Kidney epithelial cell (primary cell): ENCODE data around the gene NME8. TPM values are rescaled to one million over a fixed set of nuclear protein-coding genes. Genes with fewer than 3 reads are reported as not detected.
A peak's percentile ranks its signal among the peaks of the same experiment; 100 is the strongest.

Source experiments
- DNase-seq: peaks from one replicate; pipeline ENCODE4 v3.0.0-alpha.2; 2010; ENCODE audit warnings: low read depth
- H3K27me3 ChIP-seq: 2 replicates; pipeline ENCODE4 v1.6.0; 2011; ENCODE audit warnings: low read length; ENCODE audit not compliant: control insufficient read depth, insufficient read depth
- H3K36me3 ChIP-seq: 2 replicates; pipeline ENCODE4 v1.5.1; 2011; ENCODE audit warnings: low read length; ENCODE audit not compliant: control insufficient read depth, insufficient read depth
- H3K4me3 ChIP-seq: 2 replicates; pipeline ENCODE4 v1.5.1; 2011; ENCODE audit warnings: low read depth, mild to moderate bottlenecking, control low read depth, low read length
- CTCF ChIP-seq: IDR thresholded peaks from 2 replicates; pipeline ENCODE4 v1.5.1; 2011; ENCODE audit warnings: mild to moderate bottlenecking, moderate library complexity, low read length, control low read depth, inconsistent platforms; ENCODE audit not compliant: insufficient read depth, poor library complexity, severe bottlenecking
- total RNA-seq: library from RNA; depleted of rRNA; stranded (reverse); fragments of >200 nt; gene quantifications from 2 replicates; pipeline ENCODE4 v1.2.3, GENCODE V29; 2015

Gene NME8
- total RNA-seq, 1 donor from 2014 or later = not detected

GRCh38 chr7:37831244-37831643 is 17.2 kb upstream of the NME8 start:
- Histone ChIP-seq H3K4me3 (no peak overlapping the region), H3K36me3 (no peaks in the 10 kb centered on the region), H3K27me3 (no peaks in the 10 kb centered on the region)
- DNase-seq = no peak
- no peak for TF ChIP-seq CTCF

- DNase-seq = no peak
- no peak for TF ChIP-seq CTCF
- Histone ChIP-seq H3K36me3 (no peaks in the 10 kb centered on the region), H3K4me3 (no peak overlapping the region), H3K27me3 (no peaks in the 10 kb centered on the region)
These were observed 16.2 kb upstream of the NME8 start for GRCh38 chr7:37832194-37832593.

GRCh38 chr7:37833107-37833817 is 15.1 kb upstream of the NME8 start:
- Histone ChIP-seq H3K27me3 (no peaks in the 10 kb centered on the region), H3K4me3 (no peak overlapping the region), H3K36me3 (no peaks in the 10 kb centered on the region)
- DNase-seq = no peak
- peak; percentile 67 for TF ChIP-seq CTCF

- TF ChIP-seq CTCF = no peak
These were observed 14.6 kb upstream of the NME8 start for GRCh38 chr7:37833818-37834146.

GRCh38 chr7:37853468-37853867 is 5.1 kb downstream of the NME8 start:
- TF ChIP-seq CTCF = peak; percentile 34
- no peaks in the 10 kb centered on the region for H3K36me3 ChIP-seq
- DNase-seq = no peak
- no peaks in the 10 kb centered on the region for H3K27me3 ChIP-seq
- no peak overlapping the region for H3K4me3 ChIP-seq

More at GRCh38 chr7:37833818-37834146, 14.6 kb upstream of the NME8 start:
- no peak for DNase-seq
- no peak overlapping the region for H3K4me3 ChIP-seq
- no peaks in the 10 kb centered on the region for H3K36me3 ChIP-seq
- H3K27me3 ChIP-seq = no peaks in the 10 kb centered on the region

- Histone ChIP-seq H3K36me3 (no peaks in the 10 kb centered on the region), H3K4me3 (no peak overlapping the region), H3K27me3 (no peaks in the 10 kb centered on the region)
- TF ChIP-seq CTCF = no peak
- no peak for DNase-seq
These were observed 33.7 kb downstream of the NME8 start for GRCh38 chr7:37882086-37882485.
